Activated T-cell treated with anti-CD3 and anti-CD28 coated beads, Interleukin-2, amount 50 U/mL, for 72 hours (primary cell): Measurements from ENCODE around the gene KCNQ1. TPM values are rescaled to one million over a fixed set of nuclear protein-coding genes. Genes with fewer than 3 reads are reported as not detected.

Source experiments
- ATAC-seq, 2 donors: fragments of 150-1000 bp; cut with Tn5 transposase; replicated peaks in 1 of 2; 2 replicates each; pipeline ENCODE4 v1.10.0; 2021; ENCODE audit warnings: moderate library complexity in 2 of 2, mild to moderate bottlenecking in 1 of 2
- DNase-seq, 2 donors: peaks; one replicate each; pipeline ENCODE4 v3.0.0; 2021 to 2022; ENCODE audit warnings: mixed read lengths in 1 of 2
- H3K27ac Mint-ChIP-seq: one replicate; pipeline ENCODE4 v1.8.0; 2022; ENCODE audit warnings: mild to moderate bottlenecking, moderate library complexity, mixed read lengths
- H3K27me3 Mint-ChIP-seq: one replicate; pipeline ENCODE4 v1.8.0; 2022; ENCODE audit warnings: low read depth, mixed read lengths
- H3K36me3 Mint-ChIP-seq, 2 donors: one replicate each; pipeline ENCODE4 v1.8.0; 2022; ENCODE audit warnings: mixed read lengths in 2 of 2, mild to moderate bottlenecking in 1 of 2; ENCODE audit not compliant: insufficient read depth in 2 of 2
- H3K4me1 Mint-ChIP-seq: one replicate; pipeline ENCODE4 v1.8.0; 2022; ENCODE audit warnings: low read depth, mixed read lengths
- H3K4me3 Mint-ChIP-seq, 2 donors: one replicate each; pipeline ENCODE4 v1.8.0; 2022; ENCODE audit warnings: mild to moderate bottlenecking in 2 of 2, mixed read lengths in 2 of 2, moderate library complexity in 2 of 2
- H3K9me3 Mint-ChIP-seq, 2 donors: one replicate each; pipeline ENCODE4 v1.8.0; 2022; ENCODE audit warnings: mixed read lengths in 2 of 2
- total RNA-seq, 2 donors: library from RNA; stranded (reverse); gene quantifications; one replicate each; pipeline ENCODE4 v1.2.3, GENCODE V29; 2022

The KCNQ1 gene
- total RNA-seq, 2 donors from 2014 or later: 11.4 TPM

DNA sequence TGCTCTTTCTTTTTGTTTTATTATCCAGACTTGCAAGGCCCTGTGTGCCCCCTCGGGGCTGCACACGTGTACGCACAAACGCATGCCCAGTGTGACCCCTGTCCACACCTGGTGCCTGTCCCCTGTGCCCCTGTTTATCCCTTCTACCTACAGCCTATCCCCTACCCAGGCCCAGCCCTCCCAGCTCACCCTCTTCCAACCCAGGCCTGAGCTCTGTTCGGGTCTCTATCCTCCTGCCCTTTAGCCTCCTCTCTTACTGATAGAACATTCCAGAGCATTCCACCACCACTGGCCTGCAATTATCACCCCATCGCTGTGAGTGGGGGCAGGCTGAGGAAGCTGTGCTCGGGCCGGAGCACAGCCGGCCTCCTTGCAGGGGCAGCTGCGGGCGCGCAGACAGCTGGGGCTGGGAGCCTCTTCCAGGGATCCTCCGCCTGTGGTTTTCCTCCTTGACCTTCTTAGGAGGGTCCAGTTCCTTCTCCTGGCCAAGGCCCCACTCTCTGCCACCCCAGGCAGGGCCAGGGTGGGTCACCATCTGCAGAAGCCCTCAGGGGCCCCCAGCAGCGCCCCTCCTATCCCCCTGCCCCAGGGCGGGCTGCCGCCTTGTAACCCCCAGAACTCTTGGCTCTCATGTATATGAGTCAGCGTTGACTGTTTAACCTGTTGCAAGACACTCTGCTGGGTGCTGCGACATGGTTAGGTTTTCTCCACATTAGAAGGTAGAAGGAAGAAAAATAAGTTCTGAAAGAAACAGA is 296.7 kb downstream of the KCNQ1 start:
- H3K9me3 Mint-ChIP-seq: no peaks in the 10 kb centered on the region

DNA sequence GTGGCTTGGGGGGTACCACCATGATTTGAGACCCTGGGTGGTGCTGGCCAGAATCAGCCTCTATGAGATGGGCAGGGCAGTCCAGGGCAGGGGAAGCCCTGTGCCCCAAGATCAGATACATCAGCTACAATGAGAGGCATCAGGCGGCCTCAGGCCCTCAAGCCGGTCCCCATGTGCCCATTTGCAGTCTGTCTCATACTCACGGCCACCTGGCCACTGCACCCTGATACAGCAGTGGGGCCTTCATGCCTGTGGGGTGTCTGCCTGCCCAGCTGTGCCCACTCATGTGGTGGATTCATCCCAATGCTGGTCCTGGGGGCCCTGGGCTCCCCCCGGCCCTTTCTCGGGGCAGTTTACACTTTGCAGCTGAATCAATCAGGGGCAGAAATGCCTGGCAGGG is 297.4 kb downstream of the KCNQ1 start:
- Mint-ChIP-seq H3K27ac (no peak overlapping the region), H3K4me1 (no peaks in the 10 kb centered on the region), H3K27me3 (no peaks in the 10 kb centered on the region), H3K36me3 (no peaks in the 10 kb centered on the region), H3K4me3 (no peak overlapping the region), H3K9me3 (no peaks in the 10 kb centered on the region)
- no peak for ATAC-seq
- DNase-seq: no peak

More for the DNA sequence above, 296.7 kb downstream of the KCNQ1 start:
- no peak overlapping the region for H3K4me3 Mint-ChIP-seq
- ATAC-seq (no peak), DNase-seq (no peak)
- H3K4me1 Mint-ChIP-seq: no peaks in the 10 kb centered on the region
- H3K36me3 Mint-ChIP-seq: no peaks in the 10 kb centered on the region
- no peak overlapping the region for H3K27ac Mint-ChIP-seq
- H3K27me3 Mint-ChIP-seq: no peaks in the 10 kb centered on the region

DNA sequence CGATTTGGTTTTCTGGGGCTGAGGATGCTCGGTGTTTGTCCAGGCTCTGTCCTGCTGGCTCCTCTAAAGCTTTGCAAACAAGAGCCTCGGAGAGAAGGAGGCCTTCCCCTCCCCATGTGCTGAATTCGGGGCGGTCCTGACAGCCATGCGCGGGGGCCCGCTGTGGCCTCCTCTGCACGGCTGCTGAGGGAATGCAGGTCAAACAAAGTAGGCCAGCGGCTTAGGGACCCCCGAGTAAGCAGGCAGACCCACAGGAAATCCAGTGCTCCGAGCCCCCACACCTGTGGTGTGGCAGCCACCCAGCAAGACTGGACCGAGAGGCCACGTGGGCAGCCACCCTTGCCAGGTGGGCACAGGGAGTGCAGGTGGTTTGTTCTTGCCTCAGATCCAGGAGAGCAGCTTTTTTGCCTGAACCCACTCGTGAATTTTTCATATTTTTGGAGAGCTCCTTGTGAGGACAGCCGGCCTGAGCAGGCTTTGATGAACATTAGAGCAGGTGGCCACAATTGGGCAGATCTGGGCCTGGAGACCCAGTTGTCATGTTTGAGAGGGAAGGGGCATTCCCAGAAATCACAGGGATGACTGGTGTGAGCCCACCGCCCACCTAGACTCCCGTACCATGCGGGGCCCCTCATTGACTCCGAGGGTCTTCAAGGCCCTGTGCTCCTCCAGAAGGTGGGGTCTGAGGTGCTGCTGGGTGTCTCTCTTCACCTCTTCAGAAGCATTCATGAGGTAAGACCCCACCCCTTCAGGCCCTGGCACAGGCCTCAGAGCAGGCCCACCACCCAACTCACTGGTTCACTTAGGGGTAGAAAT is 298.0 kb downstream of the KCNQ1 start:
- H3K27me3 Mint-ChIP-seq: no peaks in the 10 kb centered on the region
- H3K27ac Mint-ChIP-seq: no peak overlapping the region
- DNase-seq (no peak), ATAC-seq (no peak)
- no peaks in the 10 kb centered on the region for H3K4me1 Mint-ChIP-seq
- no peaks in the 10 kb centered on the region for H3K36me3 Mint-ChIP-seq
- no peaks in the 10 kb centered on the region for H3K9me3 Mint-ChIP-seq
- H3K4me3 Mint-ChIP-seq: no peak overlapping the region

DNA sequence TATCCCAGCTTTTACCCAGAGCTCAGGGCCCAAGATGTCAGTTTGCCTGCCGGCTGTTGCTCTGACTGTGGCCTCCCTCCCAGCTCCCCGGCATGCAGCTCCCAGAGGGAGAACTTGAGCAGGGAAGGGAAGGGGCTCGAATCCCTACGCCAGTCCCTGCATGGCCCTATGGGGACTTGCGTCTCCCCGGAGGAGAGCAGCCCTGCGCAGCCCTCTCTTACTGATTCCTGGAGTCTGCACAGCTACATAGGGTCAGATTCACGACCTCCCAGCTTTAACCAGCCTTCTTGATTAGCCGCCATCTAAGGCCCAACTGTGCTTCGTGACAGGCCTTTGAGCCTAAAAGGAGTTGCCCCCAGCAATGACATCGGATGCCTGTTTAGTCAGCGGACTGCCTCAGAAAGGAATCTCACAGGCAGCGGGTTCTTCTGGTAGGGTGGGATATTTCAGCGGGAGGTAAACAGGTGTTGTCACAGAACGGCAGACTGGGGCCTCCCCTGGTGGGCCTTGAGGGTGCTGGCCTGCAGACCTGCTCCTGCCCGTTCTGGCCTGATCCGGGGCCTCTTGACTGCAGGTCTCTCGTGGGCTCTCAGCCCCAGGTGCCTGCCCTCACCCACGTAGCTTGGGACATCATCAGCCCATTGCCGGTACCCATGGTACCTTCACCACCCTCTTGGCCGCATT is 298.8 kb downstream of the KCNQ1 start:
- ATAC-seq (no peak), DNase-seq (no peak)
- Mint-ChIP-seq H3K27ac (no peak overlapping the region), H3K4me3 (no peak overlapping the region), H3K4me1 (no peaks in the 10 kb centered on the region), H3K36me3 (no peaks in the 10 kb centered on the region), H3K27me3 (no peaks in the 10 kb centered on the region), H3K9me3 (no peaks in the 10 kb centered on the region)

DNA sequence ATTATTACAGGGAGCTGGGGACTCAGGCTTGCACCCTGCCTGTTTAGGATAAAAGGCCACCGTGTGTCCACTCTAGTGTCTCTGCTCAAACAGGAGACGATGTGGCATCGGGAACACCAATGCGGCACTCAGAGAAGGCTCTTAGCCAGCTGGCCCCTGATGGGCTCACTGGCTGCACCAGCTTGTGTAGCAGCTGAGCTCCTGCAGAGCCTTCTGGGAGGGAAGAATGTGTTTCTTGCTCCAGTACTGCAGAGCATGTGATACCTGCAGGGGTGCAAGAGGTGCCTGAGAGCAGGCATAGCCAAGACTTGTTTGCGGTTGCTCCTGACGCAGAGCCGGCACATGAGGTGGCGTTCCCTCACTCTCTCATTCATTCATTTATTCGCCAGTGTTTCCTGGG is 299.4 kb downstream of the KCNQ1 start:
- Mint-ChIP-seq H3K27ac (no peak overlapping the region), H3K4me1 (no peaks in the 10 kb centered on the region), H3K9me3 (no peaks in the 10 kb centered on the region), H3K27me3 (no peaks in the 10 kb centered on the region), H3K36me3 (no peaks in the 10 kb centered on the region), H3K4me3 (no peak overlapping the region)
- ATAC-seq (no peak), DNase-seq (no peak)

- Mint-ChIP-seq H3K27me3 (no peaks in the 10 kb centered on the region), H3K4me3 (no peak overlapping the region), H3K9me3 (no peaks in the 10 kb centered on the region), H3K4me1 (no peaks in the 10 kb centered on the region), H3K36me3 (no peaks in the 10 kb centered on the region), H3K27ac (no peak overlapping the region)
- ATAC-seq: no peak
- DNase-seq: no peak
Observed at GRCh38 chr11:2745511-2745910, 300.7 kb downstream of the KCNQ1 start.

- H3K36me3 Mint-ChIP-seq: no peaks in the 10 kb centered on the region
- no peaks in the 10 kb centered on the region for H3K27me3 Mint-ChIP-seq
- no peak overlapping the region for H3K27ac Mint-ChIP-seq
- no peaks in the 10 kb centered on the region for H3K4me1 Mint-ChIP-seq
- H3K9me3 Mint-ChIP-seq: no peaks in the 10 kb centered on the region
- ATAC-seq (no peak), DNase-seq (no peak)
- no peak overlapping the region for H3K4me3 Mint-ChIP-seq
Observed at GRCh38 chr11:2746401-2747247, 301.8 kb downstream of the KCNQ1 start.

- H3K27ac Mint-ChIP-seq: no peak overlapping the region
- no peaks in the 10 kb centered on the region for H3K9me3 Mint-ChIP-seq
- DNase-seq (no peak), ATAC-seq (no peak)
- H3K27me3 Mint-ChIP-seq: no peaks in the 10 kb centered on the region
- no peaks in the 10 kb centered on the region for H3K4me1 Mint-ChIP-seq
- no peak overlapping the region for H3K4me3 Mint-ChIP-seq
- no peaks in the 10 kb centered on the region for H3K36me3 Mint-ChIP-seq
Observed at GRCh38 chr11:2747248-2748027, 302.6 kb downstream of the KCNQ1 start.

GRCh38 chr11:2748061-2748813 is 303.4 kb downstream of the KCNQ1 start:
- Mint-ChIP-seq H3K9me3 (no peaks in the 10 kb centered on the region), H3K27me3 (no peaks in the 10 kb centered on the region), H3K36me3 (no peaks in the 10 kb centered on the region), H3K4me1 (no peaks in the 10 kb centered on the region), H3K4me3 (no peak overlapping the region), H3K27ac (no peak overlapping the region)
- no peak for DNase-seq
- no peak for ATAC-seq

DNA sequence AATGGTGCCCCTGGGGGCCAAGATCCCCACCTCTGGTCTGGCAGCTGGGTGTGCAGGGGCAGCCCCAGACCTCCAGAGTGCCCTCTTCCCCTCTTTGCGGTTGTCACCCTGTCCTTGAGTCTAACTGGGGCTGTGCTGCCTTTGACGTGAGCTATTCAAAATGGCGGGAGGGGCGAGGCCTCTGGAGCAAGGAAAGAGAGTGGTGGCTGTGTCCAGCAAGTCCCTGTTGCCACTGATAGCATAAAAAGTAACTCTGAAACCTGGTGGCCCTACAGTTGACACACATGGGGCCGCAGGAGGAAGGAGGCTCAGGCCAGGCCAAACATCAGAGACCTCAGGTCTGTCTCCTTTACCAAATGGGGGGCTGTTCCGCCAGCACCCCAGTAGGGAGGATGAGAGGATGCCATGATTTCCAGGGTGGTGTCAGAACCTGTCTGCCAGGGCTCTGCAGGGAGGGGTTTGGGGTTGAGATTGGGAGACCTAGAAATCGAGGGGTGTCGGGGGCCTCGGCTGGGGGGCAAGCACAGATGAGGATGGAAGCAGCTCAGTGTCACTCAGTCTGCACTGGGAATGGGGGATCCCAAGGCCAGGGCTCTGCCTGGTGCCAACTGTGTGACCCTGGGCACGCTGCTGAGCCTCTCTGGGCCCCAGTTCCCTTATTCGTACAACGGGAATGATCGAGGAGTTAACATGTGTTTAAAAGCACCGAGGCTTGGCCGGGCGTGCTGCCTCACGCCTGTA is 304.2 kb downstream of the KCNQ1 start:
- no peak overlapping the region for H3K4me3 Mint-ChIP-seq
- no peak for ATAC-seq
- H3K27me3 Mint-ChIP-seq: no peaks in the 10 kb centered on the region
- H3K36me3 Mint-ChIP-seq: peaks cover 0 to 2% of the 10 kb centered on the region in 2 donors
- DNase-seq: no peak
- no peaks in the 10 kb centered on the region for H3K4me1 Mint-ChIP-seq
- H3K27ac Mint-ChIP-seq: no peak overlapping the region
- H3K9me3 Mint-ChIP-seq: peaks cover 0 to 2% of the 10 kb centered on the region in 2 donors

DNA sequence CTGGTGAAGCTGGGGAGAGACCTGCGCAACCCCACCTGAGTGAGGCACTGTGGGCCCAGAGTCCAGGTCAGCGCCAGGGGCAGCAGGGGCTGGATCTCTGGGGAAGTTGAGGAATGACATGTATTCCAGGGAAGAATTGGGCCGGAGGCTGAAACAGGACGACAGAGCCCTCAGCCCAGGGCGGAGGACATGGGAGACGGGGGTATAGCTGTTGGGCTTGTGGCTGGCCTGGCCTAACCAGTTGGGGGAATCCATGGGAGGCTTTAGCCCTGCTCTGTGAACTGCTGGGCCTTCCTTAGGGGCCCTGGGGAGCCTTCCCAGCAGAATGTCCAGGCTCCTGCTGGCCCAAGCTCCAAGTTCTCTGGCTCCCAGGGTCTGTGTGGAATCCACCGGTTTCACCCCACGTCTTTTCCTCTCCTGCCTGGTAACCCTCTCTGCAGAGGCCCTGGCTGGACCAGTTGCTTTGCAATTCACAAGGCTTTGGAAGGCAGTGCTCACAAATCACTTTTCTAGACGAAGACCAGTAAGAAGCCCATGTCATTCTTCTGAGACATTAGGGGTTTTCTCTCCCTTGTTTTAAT is 305.4 kb downstream of the KCNQ1 start:
- Mint-ChIP-seq H3K4me1 (no peaks in the 10 kb centered on the region), H3K27ac (no peak overlapping the region), H3K9me3 (peaks cover 0 to 2% of the 10 kb centered on the region in 2 donors), H3K27me3 (no peaks in the 10 kb centered on the region), H3K36me3 (peaks cover 0 to 4% of the 10 kb centered on the region in 2 donors), H3K4me3 (no peak overlapping the region)
- DNase-seq: no peak
- no peak for ATAC-seq
